HG02938 (cell line): Measurements from ENCODE around the gene SRA1.
A peak's percentile ranks its signal among the peaks of the same experiment; 100 is the strongest.

Experiments
- ATAC-seq: cut with Tn5 transposase; IDR thresholded peaks from one replicate; pipeline ENCODE4 v1.9.1; 2021; ENCODE audit warnings: mild to moderate bottlenecking, moderate library complexity; ENCODE audit not compliant: unreplicated experiment

Gene SRA1

DNA sequence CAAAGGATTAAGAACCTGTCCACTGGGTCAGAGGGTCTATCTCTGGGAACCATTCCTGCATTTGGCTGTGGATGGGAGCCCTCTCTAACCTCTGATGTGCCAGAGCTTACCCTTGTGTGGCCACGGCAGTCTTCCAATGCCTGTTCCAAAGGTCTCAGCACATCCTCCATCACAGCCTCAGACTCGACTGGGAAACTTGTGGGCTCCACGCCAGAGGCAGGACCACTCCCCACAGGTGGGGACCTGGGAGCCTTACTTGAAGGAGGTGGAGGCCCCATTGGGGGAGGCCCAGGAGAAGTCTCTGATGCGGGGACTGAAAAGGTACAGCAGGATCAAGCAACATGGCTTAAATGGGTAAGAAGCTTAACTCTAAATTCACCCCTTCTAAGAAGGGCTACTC lies 5.4 kb downstream of the SRA1 start:
- ATAC-seq, result no peak

DNA sequence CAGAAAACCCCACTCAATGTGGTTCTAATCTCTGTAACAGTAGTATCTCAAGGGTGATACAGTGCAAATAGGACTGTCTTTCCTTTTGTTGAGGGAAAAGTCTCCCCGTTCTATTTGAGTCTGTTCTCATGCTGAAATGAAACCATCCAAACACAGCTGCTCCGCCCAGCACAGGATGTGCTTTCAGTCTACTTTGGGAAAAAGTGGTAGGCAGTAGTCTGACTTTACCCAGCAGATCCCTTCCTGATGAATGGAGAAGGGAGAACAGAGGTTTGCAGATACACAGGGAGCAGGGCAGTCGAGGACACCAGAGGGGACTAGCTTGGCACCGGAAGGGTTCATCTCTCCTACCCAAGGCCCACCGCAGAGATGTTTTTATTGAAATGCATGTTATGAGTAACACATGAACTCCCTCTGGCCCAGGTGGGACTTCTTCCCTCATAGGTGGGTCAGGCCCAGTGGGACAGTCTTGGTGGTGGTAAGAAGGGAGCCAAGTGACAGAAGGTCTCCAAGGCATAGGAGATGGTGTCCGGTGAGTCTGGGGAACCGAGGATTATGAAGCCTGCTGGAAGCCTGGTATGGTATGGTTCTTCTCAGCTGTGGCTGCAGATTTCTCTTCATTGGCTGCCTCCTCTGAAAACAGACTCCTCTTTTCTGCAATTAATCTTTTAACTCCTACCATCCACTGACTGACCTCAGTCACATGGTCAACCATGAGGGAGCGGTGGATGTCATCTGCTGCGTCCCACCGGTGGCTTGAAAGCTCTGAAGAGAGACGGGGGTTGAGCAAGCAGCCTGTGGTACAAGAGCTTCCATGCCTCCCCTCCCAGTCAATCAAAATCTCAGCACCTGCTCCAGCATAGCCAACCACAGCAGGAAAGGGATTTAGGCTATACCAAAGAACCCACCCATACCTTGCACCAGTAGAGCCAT lies 6.9 kb downstream of the SRA1 start:
- no peak for ATAC-seq

DNA sequence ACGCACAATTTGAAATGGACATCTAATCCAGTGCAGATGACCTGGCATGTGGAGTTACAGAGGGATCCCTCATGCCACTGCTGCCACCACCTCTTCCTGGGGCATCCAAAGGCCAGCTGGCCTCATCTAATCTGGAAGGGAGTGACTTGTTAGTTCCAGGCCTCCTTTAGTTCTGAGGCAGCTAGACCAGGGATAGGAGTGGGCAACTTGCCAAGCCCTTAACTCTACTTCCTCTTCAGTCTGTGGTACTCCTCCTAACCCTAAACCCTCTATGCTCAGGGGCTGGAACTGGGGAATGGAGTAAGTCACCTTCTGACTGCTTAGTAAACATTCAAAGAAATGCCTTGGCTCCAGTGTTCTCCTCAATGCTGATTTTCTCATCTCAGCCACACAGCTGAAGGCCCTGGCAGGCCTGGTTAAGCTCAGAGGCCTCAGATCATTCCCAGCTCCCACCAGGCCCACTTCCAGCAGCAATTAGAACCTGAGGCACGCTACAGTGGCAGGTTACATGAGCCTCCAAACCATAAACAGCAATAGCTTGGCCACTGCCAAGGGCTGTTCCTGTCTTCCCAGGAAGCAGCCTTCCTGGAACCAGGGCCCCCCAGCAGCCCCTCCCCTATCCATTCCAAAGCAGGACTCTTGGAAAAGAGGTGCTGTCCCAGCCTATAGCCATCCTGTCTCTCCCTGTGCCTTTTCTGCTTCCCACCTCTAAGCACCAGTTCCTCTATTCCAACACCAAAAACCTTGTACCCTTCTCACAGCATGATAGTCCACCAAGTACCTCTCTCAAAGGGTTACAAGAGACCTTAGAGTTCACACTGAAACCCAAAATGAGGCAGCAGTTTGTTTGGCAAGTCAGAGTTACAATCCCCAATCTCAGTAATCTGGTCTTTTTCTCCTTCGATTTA lies 7.8 kb downstream of the SRA1 start:
- no peak for ATAC-seq

DNA sequence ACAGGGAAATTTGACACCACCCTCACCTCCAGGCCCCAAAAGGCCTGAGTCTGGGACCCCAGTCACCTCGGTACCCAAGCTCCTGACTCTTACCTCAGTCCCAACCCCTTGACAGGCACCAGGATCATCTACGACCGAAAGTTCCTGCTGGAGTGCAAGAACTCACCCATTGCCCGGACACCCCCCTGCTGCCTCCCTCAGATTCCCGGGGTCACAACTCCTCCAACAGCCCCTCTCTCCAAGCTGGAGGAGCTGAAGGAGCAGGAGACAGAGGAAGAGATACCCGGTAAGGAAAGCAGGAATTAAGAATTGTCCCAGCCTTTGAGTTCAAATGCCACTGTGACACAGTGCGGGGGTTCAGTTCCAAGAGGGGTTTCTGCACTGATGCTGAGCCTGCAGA lies 8.5 kb downstream of the SRA1 start:
- no peak for ATAC-seq

DNA sequence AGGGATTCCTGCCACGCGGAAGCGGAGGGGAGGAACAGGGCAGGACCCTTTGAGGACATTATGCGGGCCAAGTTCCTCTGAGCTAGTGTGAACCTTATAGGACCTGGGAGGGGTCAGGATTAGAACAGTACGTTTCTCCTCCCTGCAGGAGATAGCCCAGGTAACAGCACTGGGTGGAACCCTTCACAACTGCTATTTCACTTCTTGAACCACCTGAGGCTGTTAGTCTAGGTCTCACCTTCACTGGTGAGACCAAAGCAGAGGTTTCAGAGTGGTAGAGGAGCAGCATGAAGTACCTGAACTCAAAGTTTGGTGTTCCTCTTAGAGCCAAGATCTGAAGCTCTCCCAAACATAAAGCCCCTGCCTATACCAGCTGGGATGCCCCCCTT lies 9.0 kb downstream of the SRA1 start:
- ATAC-seq, result no peak

DNA sequence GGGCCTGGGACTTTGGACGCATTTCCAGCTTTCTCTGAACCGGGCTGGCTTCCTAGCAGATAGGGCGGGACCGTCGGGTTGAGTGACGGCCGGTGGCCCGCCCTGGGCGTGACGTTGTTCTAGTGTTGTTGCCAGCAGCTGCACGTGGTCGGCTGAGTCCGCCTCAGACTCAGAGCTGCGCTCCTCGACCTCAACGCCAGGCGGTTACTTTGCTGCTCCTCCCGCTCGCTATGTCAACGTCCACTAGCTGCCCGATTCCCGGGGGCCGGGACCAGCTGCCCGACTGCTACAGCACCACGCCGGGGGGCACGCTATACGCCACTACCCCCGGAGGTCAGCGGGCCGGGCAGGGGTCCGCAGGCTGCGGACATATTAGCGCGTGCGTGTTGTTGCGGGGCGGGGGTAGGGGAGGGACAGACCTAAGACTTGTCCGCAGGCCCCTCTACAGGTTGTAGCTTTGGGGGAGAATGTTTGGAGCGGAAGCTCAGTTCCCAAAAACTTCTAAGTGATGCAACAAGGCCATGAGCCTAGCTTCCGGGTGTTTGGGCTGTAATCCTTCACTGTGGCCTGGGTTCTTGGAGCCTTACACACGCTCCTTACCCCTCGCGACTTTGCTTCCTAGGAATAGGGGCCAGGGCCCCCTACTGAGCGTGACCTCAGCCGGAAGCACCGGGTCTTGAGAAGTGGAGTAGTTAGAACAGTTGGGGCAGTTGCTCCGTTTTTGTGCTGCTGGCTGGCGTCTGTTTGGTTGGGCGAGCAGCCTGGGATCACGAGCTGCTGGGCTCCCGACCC lies 9.6 kb downstream of the SRA1 start, which contains the start of gene EIF4EBP3:
Gene EIF4EBP3 (plus strand): TSS at position 155 of the 792 bp plus-strand sequence. CDS start 76 bp downstream, at position 231.
- peak; percentile 97 for ATAC-seq

DNA sequence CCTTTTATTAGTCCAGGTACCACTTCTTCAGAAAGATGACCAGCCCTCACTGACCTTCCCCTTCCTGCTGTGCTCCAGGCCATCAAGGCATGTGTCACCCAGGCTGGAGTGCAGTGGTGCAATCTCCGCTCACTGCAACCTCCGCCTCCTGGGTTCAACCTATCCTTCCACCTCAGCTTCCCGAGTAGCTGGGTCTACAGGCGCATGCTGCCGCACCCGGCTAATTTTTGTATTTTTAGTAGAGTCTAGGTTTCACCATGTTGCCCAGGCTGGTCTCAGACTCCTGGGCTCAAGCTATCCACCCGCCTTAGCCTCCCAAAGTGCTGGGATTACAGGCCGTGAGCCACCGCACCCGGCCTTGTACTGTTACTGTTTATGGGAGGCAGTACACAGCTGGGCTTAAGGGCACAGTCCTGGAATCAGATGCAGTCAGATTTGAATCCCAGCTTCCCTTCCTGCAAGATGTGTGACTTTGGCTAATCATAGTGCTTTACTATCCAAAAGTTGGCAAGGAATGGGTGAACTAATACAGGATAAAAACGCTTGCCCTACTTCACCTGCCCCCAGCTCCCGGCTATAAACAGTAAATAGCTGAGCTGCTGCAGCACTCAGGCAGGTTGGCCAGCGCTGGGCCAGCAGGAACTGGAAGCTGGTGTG lies 10.3 kb downstream of the SRA1 start:
- no peak for ATAC-seq

DNA sequence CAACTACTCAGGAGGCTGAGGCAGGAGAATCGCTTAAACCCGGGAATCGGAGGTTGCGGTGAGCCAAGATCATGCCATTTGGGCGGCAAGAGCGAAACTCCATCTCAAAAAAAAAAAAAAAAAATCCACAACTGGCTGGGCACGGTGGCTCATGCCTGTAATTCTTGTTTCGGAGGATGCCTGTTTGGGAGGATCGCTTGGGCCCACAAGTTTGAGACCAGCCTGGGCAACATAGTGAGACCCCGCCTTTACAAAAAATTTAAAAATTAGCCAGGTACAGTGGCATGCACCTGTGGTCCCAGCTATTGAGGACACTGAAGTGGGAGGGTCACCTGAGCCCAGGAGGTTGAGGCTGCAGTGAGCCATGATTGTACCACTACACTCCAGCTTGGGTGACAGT lies 11.7 kb downstream of the SRA1 start:
- no peak for ATAC-seq

DNA sequence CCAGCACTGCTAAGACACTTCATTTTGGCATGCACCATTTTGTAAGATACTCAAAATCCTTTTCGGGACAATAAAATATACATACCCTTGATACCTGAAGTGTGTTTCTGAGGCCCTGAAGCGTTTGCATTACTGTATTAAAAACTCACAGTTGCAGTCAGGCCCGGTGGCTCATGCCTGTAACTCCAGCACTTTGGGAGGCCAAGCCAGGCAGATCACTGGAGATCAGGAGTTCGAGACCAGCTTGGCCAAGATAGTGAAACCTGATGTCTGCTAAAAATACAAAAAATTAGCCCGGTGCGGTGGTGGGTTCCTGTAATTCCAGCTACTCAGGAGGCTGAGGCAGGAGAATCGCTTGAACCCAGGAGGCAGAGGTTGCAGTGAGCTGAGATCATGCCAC lies 12.3 kb downstream of the SRA1 start:
- no peak for ATAC-seq

DNA sequence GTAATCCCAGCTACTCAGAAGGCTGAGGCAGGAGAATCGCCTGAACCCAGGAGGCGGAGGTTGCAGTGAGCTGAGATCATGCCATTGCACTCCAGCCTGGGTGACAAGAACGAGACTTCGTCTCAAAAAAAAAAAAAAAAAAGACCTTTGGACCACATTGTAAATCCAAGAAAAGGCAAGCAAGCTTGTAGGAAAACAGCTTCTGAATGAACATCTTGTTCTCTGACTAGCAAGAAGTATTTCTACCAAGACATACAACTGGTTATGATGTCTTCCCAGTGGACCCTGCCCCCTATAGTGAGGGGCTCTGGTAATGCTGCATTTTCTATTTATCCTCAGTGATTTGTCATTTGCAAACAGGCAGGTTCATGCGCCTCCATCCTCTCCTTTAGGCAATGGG lies 14.3 kb downstream of the SRA1 start:
- ATAC-seq, result no peak

DNA sequence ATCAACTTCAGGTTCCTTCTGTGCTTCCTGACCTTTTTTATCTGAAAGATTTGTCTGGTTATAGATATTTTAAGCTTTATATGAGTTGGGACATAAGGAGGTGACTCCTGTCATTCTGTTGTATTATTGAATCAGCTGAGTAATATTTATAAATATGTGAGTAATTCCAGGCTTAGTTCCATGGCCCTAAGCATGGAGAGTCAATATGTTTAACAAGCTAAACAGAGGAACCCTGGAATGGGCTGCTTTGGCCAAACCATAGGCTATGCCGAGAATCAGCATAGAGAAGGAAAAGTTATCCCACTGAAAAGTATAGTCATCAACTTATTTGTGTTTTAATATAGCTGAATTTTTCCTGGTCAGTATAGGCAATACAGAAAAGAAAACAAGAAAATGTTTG lies 17.0 kb downstream of the SRA1 start:
- ATAC-seq, result no peak

DNA sequence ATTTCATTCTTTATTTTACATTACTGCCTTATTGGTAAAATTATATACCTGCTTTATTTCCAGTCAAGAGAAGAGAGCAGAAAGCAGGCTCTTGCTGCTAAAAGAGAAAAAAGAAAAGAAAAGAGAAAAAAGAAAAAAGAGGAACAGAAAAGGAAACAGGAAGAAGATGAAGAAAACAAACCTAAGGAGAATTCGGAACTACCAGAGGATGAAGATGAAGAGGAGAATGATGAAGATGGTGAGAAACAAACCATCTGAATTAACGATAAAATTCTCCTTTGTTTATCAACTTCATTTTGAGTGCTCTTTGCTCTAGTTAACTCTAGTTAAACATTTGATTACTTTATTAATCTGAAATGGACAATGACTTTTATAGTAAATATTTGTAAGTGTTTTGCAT lies 33.3 kb downstream of the SRA1 start:
- ATAC-seq, result no peak

DNA sequence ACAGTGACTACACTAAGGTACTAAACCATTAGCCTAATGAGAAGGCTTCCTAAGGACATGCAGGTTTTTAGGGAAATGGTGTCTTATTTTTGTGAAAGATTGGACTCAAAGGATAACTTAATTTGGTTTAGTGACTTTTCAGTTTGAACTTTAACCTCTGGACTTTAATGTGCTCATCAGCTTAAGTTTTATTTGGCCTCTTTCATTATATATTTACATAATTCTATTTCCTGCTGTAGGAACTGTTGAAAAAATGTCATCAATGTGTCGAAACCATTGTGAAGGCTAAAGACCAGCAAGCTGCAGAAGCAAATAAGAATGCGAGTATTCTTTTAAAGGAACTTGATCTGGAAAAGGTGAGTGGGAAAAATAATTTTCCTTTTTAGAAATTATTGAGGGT lies 44.1 kb downstream of the SRA1 start:
- ATAC-seq, result no peak

DNA sequence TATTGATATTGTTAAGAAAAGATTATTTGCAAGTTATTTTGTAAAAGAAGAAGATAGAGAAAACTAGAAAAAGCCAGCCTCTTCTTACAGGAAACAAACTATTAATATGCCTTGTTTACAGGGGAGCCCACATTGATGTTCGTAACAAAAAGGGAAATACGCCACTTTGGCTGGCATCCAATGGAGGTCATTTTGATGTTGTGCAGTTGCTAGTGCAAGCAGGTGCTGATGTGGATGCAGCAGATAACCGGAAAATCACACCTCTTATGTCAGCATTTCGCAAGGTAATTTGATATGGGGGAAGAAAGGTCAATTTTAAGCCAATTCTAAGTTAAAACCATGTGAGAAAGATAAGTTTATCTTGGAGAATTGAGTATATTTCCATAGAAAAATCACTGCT lies 47.4 kb downstream of the SRA1 start:
- ATAC-seq, result no peak

DNA sequence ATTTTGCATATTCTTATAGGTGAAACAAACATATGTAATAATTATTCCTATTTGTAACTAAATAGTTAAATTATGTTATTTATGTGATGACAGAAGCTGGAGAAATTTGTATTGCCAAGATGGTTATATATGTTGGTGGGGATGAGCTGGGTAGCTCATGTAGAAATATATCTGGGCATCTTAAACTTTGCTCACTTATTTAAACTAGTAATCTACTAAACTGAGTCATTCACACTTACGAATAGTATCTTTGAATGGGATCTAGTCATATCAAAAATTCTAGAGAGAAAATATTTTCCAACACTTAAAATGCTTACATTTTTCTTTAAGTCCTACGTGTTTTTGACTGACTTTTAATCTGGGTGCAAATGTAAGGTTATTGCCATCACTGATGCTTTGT lies 54.4 kb downstream of the SRA1 start:
- no peak for ATAC-seq
